ENCODE data around the gene SLC5A1. TPM values are rescaled to one million over a fixed set of nuclear protein-coding genes. Genes with fewer than 3 reads are reported as not detected.
"Not testable (repeated sequence)": the region's sequence is repeated elsewhere in the genome, so short reads cannot be mapped to it uniquely, and the experiment has no call there.

Gene SLC5A1
- total and polyA plus RNA-seq, 9 of the 15 experiments (the other 6 are each of a cell fraction or from before 2014, with no cell fraction given): not detected

- peak in 1 of 4 experiments; percentile 16 for DNase-seq (ENCODE audit: extremely low read depth in 1 of 4, low spot score in 3 of 4)
- H3K4me1 ChIP-seq (replicated peaks in 1 of 2; ENCODE audit: control insufficient read depth in 2 of 2, insufficient read depth in 2 of 2, low read length in 2 of 2); H3K9me3 ChIP-seq (replicated peaks; ENCODE audit: control insufficient read depth, insufficient read depth, low read depth, low read length); FAIRE-seq; intact Hi-C loops (cut with micrococcal nuclease); H3K36me3 ChIP-seq (ENCODE audit: control insufficient read depth, insufficient read depth, low read length); POLR2A ChIA-PET; H3K27ac ChIP-seq (ENCODE audit: extremely low read depth, low read depth, low read length); H4K20me1 ChIP-seq (replicated peaks; ENCODE audit: control insufficient read depth, insufficient read depth, low read length); H3K79me2 ChIP-seq (ENCODE audit: control insufficient read depth, insufficient read depth, low read length); CTCF ChIA-PET (ENCODE audit: low intra/inter-chr PET ratio); BruUV-seq (replicated peaks); H3K9me1 ChIP-seq (ENCODE audit: control insufficient read depth, insufficient read depth, low read length); H3K27me3 ChIP-seq (ENCODE audit: control insufficient read depth in 2 of 2, insufficient read depth in 2 of 2, low read length in 2 of 2); H3K9ac ChIP-seq (ENCODE audit: insufficient read depth in 1 of 2, low read depth in 2 of 2, low read length in 2 of 2); in situ Hi-C loops (cut with MboI); TF ChIP-seq ZBTB40 (CRISPR knock-in tag; IDR thresholded peaks at IDR 0.05): not testable (repeated sequence)
- Histone ChIP-seq H3K4me2 (ENCODE audit: insufficient read depth, low read length) (peak overlapping the region; percentile 68), H3K4me3 (peak overlapping the region; percentile 25), H2AFZ (ENCODE audit: low read depth, low read length) (peak overlapping the region; percentile 8; the same call in 1 of the 2 replicates)
- under 1% methylated on average over 13 of the region's 16 CpGs for WGBS (ENCODE audit: insufficient coverage, low coverage, missing lambda C conversion rate)
- ATAC-seq: peak; percentile 20; the same call in 2 of the 3 replicates
- peak in 1 of 2 experiments; percentile 68; a peak in 2 of 4 replicates for TF ChIP-seq HDAC1 (IDR thresholded peaks at IDR 0.05)
- TF ChIP-seq PKNOX1 (IDR thresholded peaks at IDR 0.05): peak; percentile 46; the same call in 1 of the 2 replicates
- 0 out of 4 replicates have a peak, but pooled peaks of 1 of the 2 experiments have one; percentile 35 for TF ChIP-seq ZNF639 (CRISPR knock-in tag; conservative IDR thresholded peaks at IDR 0.05 in 1 of 2, IDR thresholded peaks at IDR 0.05 in 1 of 2)
- peak; percentile 57 for TF ChIP-seq TAF9B (IDR thresholded peaks at IDR 0.05; ENCODE audit: partially characterized antibody)
- 0 out of 4 replicates have a peak, but pooled peaks of 1 of the 2 experiments have one; percentile 28 for TF ChIP-seq NRF1 (conservative IDR thresholded peaks at IDR 0.05 in 1 of 2, IDR thresholded peaks at IDR 0.05 in 1 of 2)
- TF ChIP-seq ZBTB40 (IDR thresholded peaks at IDR 0.05): peak; percentile 74
- peak; percentile 91; the same call in 1 of the 2 replicates for TF ChIP-seq IRF2 (CRISPR knock-in tag; IDR thresholded peaks at IDR 0.05)
- TF ChIP-seq HDAC2 (IDR thresholded peaks at IDR 0.05): 0 out of 2 replicates have a peak, but pooled peaks have one; percentile 37
Measured at GRCh38 chr22:32137731-32138324, 94.8 kb downstream of the SLC5A1 start.

Data from K562 (cell line).